Activated CD4-positive, alpha-beta memory T cell treated with anti-CD3 and anti-CD28 coated beads for 36 hours (primary cell): Measurements from ENCODE around the gene ITFG1. TPM values are rescaled to one million over a fixed set of nuclear protein-coding genes. Genes with fewer than 3 reads are reported as not detected.

Experiments
- CTCF ChIA-PET: fragments of 350-600 bp; sonication (Branson Sonifier 250); formaldehyde crosslinking; loops from one replicate; lab custom pipeline; 2021; ENCODE audit warnings: antibody characterized with exemption, inconsistent platforms; lab: Charles Lee
- POLR2A ChIA-PET: fragments of 350-600 bp; sonication (Branson Sonifier 250); formaldehyde crosslinking; loops from one replicate; lab custom pipeline; 2021; ENCODE audit warnings: antibody characterized with exemption; lab: Charles Lee
- DNase-seq: peaks from one replicate; pipeline ENCODE4 v3.0.0-alpha.2; 2020
- H3K27ac Mint-ChIP-seq: one replicate; pipeline ENCODE4 v1.8.0; 2021; ENCODE audit warnings: mixed read lengths
- H3K27me3 Mint-ChIP-seq: one replicate; pipeline ENCODE4 v1.8.0; 2021; ENCODE audit warnings: mixed read lengths
- H3K36me3 Mint-ChIP-seq: one replicate; pipeline ENCODE4 v1.8.0; 2021; ENCODE audit warnings: mixed read lengths
- H3K4me1 Mint-ChIP-seq: one replicate; pipeline ENCODE4 v1.8.0; 2021; ENCODE audit warnings: low read depth, mixed read lengths
- H3K4me3 Mint-ChIP-seq: one replicate; pipeline ENCODE4 v1.8.0; 2021; ENCODE audit warnings: mild to moderate bottlenecking, mixed read lengths
- H3K9me3 Mint-ChIP-seq: one replicate; pipeline ENCODE4 v1.8.0; 2021; ENCODE audit warnings: mixed read lengths
- intact Hi-C: fragments of 100-400 bp; cut with micrococcal nuclease; formaldehyde crosslinking; loops from one replicate; pipeline ENCODE4 v1.15.1; 2023
- total RNA-seq, 2 experiments: library from RNA; stranded (reverse); gene quantifications; one replicate each; pipeline ENCODE4 v1.2.3, GENCODE V29; 2021

The ITFG1 gene
- 10 to 100 TPM; 20.6 to 22.0 TPM for total RNA-seq

DNA sequence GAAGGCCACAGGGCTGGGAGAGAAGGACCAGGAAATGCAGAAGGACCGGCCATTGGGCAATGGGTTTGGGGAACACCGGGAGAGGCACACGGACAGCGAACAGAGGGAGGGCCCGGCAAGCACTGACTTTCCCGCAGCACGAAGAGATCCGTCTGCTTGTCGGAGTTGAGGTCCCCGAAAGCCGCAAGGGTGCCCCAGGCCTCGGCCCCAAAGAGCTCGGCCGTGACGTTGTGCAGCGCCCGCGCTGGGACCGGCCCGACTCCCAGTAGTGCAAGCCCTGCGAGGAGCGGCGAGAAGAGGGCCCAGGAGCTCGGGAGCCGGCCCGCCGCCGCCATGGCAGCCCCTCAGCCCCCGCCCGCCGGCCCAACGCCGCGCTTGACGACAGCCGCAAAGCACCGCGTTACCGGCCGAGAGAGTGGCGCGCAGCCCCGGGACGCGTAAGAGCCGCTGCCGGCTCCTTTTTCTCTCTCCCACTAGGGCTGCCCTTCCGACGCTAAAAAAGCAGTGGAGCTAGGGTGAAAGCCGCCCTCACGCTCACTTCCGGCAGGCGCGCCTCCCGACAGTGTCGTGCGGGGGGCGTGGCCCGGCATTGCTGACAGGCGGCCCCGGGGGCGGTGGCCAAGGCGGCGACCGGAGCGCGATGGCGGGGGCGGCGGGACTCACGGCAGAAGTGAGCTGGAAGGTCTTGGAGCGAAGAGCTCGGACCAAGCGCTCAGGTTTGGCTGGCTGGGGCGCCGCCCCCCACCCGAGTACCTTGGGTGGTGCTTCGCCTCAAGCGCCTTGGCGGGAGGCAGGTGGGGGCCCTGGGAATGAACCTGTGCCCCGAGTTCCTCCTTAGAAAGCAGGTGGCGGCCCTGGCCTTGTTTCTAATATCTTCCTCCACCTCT, at the start of gene ITFG1, which contains the start of gene PHKB:
Gene ITFG1, minus strand, starts transcription at position 353 of the 887 bp plus-strand sequence. Its CDS starts 18 bp downstream, at position 335.
Gene PHKB, plus strand, starts transcription at position 621 of the 887 bp plus-strand sequence. Its CDS starts 20 bp downstream, at position 641.
- Mint-ChIP-seq H3K36me3 (peaks cover 18% of the 10 kb centered on the region), H3K4me3 (peak within 1 kb of the TSS; percentile 93), H3K27ac (peak within 1 kb of the TSS; percentile 95), H3K9me3 (no peaks in the 10 kb centered on the region), H3K4me1 (peaks cover 53% of the 10 kb centered on the region), H3K27me3 (no peaks in the 10 kb centered on the region)
- intact Hi-C loops = loop anchor here (1.0 to 10.0 kb wide), 8 partner anchors 113 to 776 kb away; partner anchors contain the start of genes DNAJA2, GPT2, ORC6 and VPS35
- ChIA-PET POLR2A (interaction anchor here (0.8 to 2.7 kb wide), 4 partner anchors 26 to 487 kb away, joined by 3 to 12 read pairs (median 5); partner anchors contain the start of gene DNAJA2), CTCF (interaction anchor here (0.6 to 3.5 kb wide), 16 partner anchors 15 to 1169 kb away, joined by 3 to 36 read pairs (median 3); partner anchors contain the start of gene NETO2)
- peak; percentile 96 for DNase-seq

DNA sequence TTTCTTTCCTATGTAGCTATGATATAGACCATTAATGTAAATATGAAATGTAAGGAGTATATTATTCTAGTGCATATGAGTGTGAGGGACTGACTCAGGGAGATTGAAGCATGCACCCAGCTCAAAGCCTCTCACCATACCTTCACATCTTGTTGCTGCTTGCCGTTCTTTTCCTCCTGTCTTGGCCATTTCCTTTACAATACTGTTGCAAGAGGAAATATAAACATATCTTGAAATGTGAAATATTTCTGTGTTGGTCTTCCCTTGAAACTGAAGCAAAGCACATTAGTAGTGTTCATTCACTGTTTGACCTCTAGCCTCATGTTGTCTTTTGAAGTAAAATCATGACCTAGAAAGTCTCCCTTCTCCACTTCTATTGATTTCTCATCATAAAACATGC, 46.8 kb upstream of the ITFG1 start:
- Mint-ChIP-seq H3K27me3 (no peaks in the 10 kb centered on the region), H3K4me1 (no peaks in the 10 kb centered on the region), H3K27ac (no peak overlapping the region), H3K4me3 (no peak overlapping the region), H3K9me3 (no peaks in the 10 kb centered on the region), H3K36me3 (peaks cover 33% of the 10 kb centered on the region)
- intact Hi-C loops = no loop called here
- CTCF ChIA-PET = interaction anchor here (1.2 kb wide), 1 partner anchor 366 kb away, joined by 3 read pairs; no protein-coding TSS in a partner anchor
- POLR2A ChIA-PET = no interaction called here
- no peak for DNase-seq

DNA sequence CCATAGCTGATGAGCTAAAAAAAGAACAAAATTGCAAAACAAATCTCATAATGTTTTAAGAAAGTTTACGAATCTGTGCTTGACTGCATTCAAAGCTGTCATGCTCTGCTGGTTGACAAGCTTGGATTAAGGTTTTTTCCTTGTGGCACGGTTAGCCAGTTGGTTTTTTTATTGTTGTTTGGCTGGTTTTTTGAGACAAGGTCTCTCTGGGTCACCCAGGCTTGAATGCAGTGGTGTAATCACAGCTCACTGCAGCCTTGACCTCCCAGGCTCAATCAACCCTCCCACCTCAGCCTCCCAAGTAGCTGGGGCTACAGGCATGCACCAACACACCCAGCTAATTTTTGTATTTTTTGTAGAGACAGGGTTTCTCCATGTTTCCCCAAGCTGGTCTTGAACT, 45.9 kb upstream of the ITFG1 start:
- Mint-ChIP-seq H3K4me3 (no peak overlapping the region), H3K27ac (no peak overlapping the region), H3K36me3 (peaks cover 34% of the 10 kb centered on the region), H3K9me3 (no peaks in the 10 kb centered on the region), H3K4me1 (no peaks in the 10 kb centered on the region), H3K27me3 (no peaks in the 10 kb centered on the region)
- ChIA-PET POLR2A (interaction anchor here (0.6 kb wide), 1 partner anchor 12 kb away, joined by 3 read pairs; no protein-coding TSS in a partner anchor), CTCF (no interaction called here)
- intact Hi-C loops = no loop called here
- DNase-seq = no peak

DNA sequence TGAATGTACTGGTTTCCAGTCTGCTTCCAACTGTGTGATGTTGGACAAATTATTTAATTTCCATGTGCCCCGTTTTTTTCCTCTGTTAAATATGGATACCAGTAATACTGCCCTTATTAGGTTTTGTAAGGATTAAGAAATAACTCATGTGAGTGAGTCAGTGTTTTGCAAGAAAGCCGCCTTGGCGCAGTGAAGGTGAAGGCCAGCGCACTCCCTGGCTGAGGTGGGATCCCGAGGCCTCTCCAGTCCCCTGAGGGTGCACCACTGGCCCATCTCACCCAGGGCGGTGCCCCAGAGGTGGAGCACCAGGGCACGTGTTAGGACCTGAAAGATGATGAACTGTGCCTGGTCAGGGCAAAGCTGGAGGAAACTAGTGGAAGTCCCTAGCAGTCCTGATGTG, 43.7 kb upstream of the ITFG1 start:
- Mint-ChIP-seq H3K9me3 (no peaks in the 10 kb centered on the region), H3K27me3 (no peaks in the 10 kb centered on the region), H3K36me3 (peaks cover 38% of the 10 kb centered on the region), H3K4me1 (no peaks in the 10 kb centered on the region), H3K4me3 (no peak overlapping the region), H3K27ac (no peak overlapping the region)
- ChIA-PET POLR2A (no interaction called here), CTCF (no interaction called here)
- intact Hi-C loops = no loop called here
- no peak for DNase-seq

DNA sequence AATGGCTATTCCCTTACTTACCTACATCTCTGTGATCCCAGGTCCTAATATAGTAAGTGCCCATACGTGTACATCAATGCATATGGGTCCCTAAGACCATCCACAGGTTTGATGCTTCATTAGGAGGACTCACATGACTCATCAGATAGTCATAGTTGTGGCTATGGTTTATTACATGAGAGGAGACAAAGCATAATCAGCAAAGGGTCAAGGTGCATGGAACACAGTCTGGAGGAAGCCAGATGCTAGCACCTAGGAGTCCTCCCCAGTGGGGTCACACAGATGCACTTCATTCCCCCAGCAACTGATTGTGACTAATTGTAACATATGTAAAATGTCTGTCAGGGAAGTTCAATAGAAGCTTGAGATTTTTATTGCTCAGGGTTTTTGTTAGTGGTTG, 43.1 kb upstream of the ITFG1 start:
- no peak for DNase-seq
- Mint-ChIP-seq H3K9me3 (no peaks in the 10 kb centered on the region), H3K36me3 (peaks cover 44% of the 10 kb centered on the region), H3K4me1 (no peaks in the 10 kb centered on the region), H3K4me3 (no peak overlapping the region), H3K27ac (no peak overlapping the region), H3K27me3 (no peaks in the 10 kb centered on the region)
- intact Hi-C loops = no loop called here
- CTCF ChIA-PET = no interaction called here
- POLR2A ChIA-PET = no interaction called here

DNA sequence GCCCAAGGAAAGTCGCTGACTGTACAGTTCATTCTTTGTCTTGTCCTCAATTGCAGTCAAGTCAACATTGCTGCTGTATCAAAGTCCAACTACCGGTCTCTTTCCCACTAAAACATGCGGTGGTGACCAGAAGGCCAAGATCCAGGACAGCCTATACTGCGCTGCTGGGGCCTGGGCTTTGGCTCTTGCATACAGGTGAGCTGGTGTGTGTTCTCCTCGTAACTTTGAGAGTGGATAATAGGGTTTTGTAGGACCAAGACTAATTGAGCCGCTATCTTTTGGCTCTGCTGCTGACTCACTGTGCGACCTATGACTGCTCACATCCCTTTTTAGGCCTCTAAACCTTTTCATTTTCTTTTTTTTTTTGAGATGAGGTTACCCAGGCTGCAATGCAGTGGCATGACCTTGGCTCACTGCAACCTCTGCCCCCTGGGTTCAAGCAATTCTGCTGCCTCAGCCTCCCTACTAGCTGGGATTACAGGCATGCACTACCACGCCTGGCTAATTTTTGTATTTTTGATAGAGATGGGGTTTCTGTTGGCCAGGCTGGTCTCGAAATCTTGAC, 38.9 kb upstream of the ITFG1 start:
- peaks cover 46% of the 10 kb centered on the region for H3K36me3 Mint-ChIP-seq
- H3K9me3 Mint-ChIP-seq = no peaks in the 10 kb centered on the region
- no peak overlapping the region for H3K4me3 Mint-ChIP-seq
- intact Hi-C loops = no loop called here
- H3K4me1 Mint-ChIP-seq = no peaks in the 10 kb centered on the region
- DNase-seq = no peak
- CTCF ChIA-PET = no interaction called here
- H3K27ac Mint-ChIP-seq = no peak overlapping the region
- H3K27me3 Mint-ChIP-seq = no peaks in the 10 kb centered on the region
- POLR2A ChIA-PET = no interaction called here

DNA sequence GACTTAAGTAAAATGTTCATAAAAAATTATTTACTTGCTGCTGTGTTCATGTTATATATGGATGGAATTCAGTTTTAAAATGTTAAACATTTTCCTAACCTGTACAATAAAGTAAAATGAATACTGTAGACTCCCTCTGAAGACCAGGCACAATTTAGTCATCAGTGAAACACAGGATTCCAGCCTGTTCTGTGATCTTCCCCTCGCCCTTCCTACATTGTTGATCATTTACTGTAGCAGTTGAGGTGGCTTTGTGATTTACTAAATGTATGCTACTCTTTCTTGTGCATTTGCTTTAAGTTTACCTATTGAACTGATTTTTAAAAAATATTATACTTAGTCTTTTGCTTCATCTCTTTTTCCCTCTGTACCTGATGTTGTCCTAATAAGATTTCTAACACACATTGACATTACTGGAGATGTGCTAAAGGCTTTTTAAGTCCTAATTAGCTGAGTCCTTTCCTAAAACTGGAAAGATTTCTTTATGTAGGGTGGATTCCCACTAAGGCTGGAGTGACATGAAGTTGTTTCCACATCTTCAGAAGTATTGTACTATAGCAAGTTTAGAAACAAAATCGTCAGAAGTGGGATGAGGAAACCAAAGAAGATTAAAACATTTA, 38.3 kb upstream of the ITFG1 start:
- Mint-ChIP-seq H3K4me3 (no peak overlapping the region), H3K27ac (no peak overlapping the region), H3K27me3 (no peaks in the 10 kb centered on the region), H3K36me3 (peaks cover 42% of the 10 kb centered on the region), H3K4me1 (no peaks in the 10 kb centered on the region), H3K9me3 (no peaks in the 10 kb centered on the region)
- ChIA-PET CTCF (no interaction called here), POLR2A (no interaction called here)
- DNase-seq = no peak
- intact Hi-C loops = no loop called here

DNA sequence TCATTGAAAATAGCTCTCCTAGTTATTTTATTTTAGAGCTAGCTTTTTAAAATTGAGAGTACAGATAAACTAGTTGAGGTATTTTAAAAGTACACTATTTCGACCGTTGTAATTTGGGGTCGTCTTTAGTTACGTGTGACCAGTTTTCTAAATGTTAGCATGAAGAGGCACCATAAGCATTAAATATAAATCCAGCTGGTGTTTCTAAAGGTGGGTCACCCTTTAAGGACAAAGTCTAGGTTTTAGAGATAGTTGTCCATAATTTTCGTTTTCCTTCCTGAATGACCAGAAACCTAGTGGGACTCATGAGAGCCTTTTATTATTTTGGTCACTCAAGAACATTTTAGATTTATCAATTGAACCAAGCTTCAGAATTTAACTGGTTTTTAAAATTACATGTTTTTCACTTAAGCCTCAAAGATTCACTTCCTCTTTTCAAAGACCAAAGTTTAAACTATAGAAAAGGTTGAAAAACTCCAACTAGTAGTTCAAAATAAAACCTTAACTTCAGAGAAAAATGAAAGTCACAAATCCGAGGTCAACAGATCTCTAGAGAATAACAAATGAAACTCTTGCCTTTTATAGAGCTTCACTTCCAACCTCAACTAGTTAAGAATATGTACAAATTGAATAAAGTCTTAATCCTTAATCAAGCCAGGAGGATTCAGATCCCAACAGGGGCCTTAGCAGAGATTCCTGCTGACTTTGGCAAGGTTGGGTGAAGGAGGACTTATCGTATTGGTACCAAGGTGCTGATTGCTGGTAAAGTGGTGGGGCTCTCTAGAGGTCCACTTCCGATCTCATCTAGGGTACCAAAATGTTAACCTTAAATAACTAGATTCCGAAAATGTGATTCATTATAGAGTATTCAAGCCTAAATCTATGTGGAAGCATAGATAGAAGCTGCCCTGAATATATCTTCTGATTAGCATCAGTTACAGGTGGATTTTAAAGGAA, 32.8 kb upstream of the ITFG1 start:
- ChIA-PET CTCF (no interaction called here), POLR2A (no interaction called here)
- Mint-ChIP-seq H3K4me1 (peaks cover 14% of the 10 kb centered on the region), H3K27me3 (no peaks in the 10 kb centered on the region), H3K36me3 (peaks cover 39% of the 10 kb centered on the region), H3K9me3 (peaks cover 24% of the 10 kb centered on the region), H3K27ac (no peak overlapping the region), H3K4me3 (no peak overlapping the region)
- intact Hi-C loops = no loop called here
- no peak for DNase-seq

DNA sequence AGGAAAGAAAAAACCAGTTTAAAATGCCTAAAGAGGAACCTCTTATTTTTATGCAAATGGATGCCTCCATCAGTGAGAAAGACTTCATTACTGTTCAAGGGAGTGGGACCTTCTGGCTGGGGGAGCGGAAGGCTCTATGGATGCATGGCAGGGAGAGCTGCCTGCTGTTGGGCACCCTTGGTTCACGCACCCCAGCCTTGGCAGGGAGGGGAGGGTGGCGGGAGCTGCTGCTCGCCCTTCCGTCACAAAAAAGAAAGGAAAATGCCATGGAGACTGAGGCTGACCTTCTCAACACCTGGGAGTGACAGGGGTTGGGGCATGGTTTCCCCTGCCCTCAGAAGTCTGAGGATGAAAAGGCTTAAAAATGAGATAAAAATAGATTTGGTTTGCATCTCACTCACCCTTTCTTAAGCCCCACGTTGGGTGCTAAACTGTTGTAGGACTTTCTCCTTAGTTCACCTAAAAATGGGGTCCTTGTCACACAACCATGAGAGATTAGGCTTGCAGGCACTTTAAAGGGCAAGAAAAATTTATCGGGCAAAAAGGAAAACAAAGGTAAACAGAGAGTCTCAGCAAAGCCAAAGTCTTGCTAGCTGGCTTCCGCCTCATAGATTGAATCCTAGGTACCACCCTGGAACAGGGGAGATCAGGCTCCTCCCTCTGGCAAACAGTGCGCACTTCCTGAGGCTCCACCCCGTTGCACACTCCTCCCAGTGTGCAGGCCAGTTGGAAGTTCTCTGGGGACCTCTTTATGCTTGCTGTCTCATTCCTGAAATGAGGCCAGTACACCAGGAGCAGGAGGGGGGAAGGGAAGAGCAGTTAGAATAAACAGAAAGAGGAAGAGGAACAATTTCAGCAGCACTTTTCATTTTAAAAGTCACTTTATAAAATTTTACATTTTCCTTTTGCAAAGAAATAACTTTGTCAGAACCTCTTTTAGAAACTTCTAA, 31.8 kb upstream of the ITFG1 start:
- ChIA-PET POLR2A (no interaction called here), CTCF (interaction anchor here (1.3 kb wide), 1 partner anchor 351 kb away, joined by 4 read pairs; no protein-coding TSS in a partner anchor)
- Mint-ChIP-seq H3K27me3 (no peaks in the 10 kb centered on the region), H3K4me3 (no peak overlapping the region), H3K4me1 (peaks cover 14% of the 10 kb centered on the region), H3K9me3 (peaks cover 33% of the 10 kb centered on the region), H3K27ac (no peak overlapping the region), H3K36me3 (peaks cover 40% of the 10 kb centered on the region)
- no peak for DNase-seq
- intact Hi-C loops = no loop called here

DNA sequence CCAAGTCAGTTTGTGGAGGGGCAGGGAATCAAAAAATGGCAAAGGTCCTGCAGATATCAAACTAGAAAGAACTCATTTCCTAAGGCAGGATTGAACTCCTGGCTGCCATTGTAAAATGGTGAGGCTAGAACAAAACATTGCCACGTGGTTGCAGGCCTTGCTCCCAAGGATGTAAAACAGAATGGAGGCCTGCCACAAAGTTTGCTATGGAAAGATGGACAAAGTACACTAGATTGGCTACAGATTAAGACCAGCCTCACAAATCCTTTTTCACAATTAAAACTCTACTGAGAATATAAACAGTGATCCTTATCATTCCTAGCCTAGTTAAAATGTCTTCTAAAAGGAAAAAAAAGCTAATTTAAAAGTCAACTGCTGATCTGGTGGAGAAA, 31.2 kb upstream of the ITFG1 start:
- ChIA-PET POLR2A (no interaction called here), CTCF (interaction anchor here (1.3 kb wide), 1 partner anchor 351 kb away, joined by 4 read pairs; no protein-coding TSS in a partner anchor)
- Mint-ChIP-seq H3K9me3 (peaks cover 37% of the 10 kb centered on the region), H3K4me1 (peaks cover 14% of the 10 kb centered on the region), H3K27ac (no peak overlapping the region), H3K27me3 (no peaks in the 10 kb centered on the region), H3K4me3 (no peak overlapping the region), H3K36me3 (peaks cover 38% of the 10 kb centered on the region)
- intact Hi-C loops = no loop called here
- no peak for DNase-seq
